Upper lobe of left lung (tissue), 4 donors: ENCODE results near the gene SIGLEC7.

Source experiments
- EP300 ChIP-seq, 4 donors: sonication (generic); formaldehyde crosslinking; IDR thresholded peaks; one replicate each; pipeline ENCODE4 v1.5.1; 2017; ENCODE audit warnings: antibody characterized with exemption in 4 of 4, control low read depth in 2 of 4
- POLR2A ChIP-seq, 4 donors: fragments of 450-650 bp; IDR thresholded peaks; one replicate each; pipeline ENCODE4 v1.5.1; 2016 to 2017; ENCODE audit warnings: antibody characterized with exemption in 4 of 4, mild to moderate bottlenecking in 2 of 4
- TF ChIP-seq, protein P1 (sequence below), 6 experiments: fragments of 450-650 bp in 4 of 6; fragments of 200-600 bp in 2 of 6; sonication (generic) in 2 of 6; IDR thresholded peaks; one replicate each; pipeline ENCODE4 v1.5.1; 2016 to 2019; ENCODE audit warnings: antibody characterized with exemption in 6 of 6

DNA sequence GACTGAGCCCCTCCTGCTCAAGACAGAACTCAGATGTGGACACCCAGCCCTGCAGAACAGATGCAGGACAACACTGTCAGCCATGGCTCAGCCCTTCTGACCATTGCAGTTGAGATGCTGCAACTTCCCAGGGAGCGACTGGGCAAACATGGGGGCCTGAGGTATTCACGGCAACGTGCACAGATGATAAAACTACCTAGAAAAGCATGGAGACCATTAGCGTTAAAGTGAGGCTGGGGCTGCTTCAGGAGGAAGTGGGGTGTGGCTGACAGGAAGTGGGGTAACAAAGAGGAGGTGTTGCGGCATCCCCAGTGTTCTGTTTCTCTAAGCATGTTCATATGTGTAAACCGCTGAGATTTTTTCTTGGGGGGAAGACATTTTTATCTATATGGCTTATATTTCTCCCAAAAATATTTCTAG, 18.7 kb upstream of the SIGLEC7 start:
- TF ChIP-seq, protein P1, sequence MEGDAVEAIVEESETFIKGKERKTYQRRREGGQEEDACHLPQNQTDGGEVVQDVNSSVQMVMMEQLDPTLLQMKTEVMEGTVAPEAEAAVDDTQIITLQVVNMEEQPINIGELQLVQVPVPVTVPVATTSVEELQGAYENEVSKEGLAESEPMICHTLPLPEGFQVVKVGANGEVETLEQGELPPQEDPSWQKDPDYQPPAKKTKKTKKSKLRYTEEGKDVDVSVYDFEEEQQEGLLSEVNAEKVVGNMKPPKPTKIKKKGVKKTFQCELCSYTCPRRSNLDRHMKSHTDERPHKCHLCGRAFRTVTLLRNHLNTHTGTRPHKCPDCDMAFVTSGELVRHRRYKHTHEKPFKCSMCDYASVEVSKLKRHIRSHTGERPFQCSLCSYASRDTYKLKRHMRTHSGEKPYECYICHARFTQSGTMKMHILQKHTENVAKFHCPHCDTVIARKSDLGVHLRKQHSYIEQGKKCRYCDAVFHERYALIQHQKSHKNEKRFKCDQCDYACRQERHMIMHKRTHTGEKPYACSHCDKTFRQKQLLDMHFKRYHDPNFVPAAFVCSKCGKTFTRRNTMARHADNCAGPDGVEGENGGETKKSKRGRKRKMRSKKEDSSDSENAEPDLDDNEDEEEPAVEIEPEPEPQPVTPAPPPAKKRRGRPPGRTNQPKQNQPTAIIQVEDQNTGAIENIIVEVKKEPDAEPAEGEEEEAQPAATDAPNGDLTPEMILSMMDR (IDR thresholded peaks at IDR 0.05) = no peak
- TF ChIP-seq POLR2A (IDR thresholded peaks at IDR 0.05) (peak in 1 of 4 donors; percentile 22), EP300 (IDR thresholded peaks at IDR 0.05) (peak in 1 of 4 donors; percentile 40)
